Effector memory CD8-positive, alpha-beta T cell (primary cell): Measurements from ENCODE around the gene CACNB4.

Source experiments
- ATAC-seq: fragments of 150-1000 bp; cut with Tn5 transposase; replicated peaks from 2 replicates; pipeline ENCODE4 v1.10.0; 2021; ENCODE audit warnings: mild to moderate bottlenecking, moderate library complexity
- DNase-seq, 3 experiments: peaks; one replicate each; pipeline ENCODE4 v3.0.0; 2021
- H3K27ac Mint-ChIP-seq, 2 donors: one replicate each; pipeline ENCODE4 v1.8.0; 2022; ENCODE audit warnings: mild to moderate bottlenecking in 2 of 2, mixed read lengths in 2 of 2, moderate library complexity in 2 of 2
- H3K27me3 Mint-ChIP-seq, 2 donors: one replicate each; pipeline ENCODE4 v1.8.0; 2022; ENCODE audit warnings: mixed read lengths in 2 of 2
- H3K36me3 Mint-ChIP-seq: one replicate; pipeline ENCODE4 v1.8.0; 2022; ENCODE audit warnings: mild to moderate bottlenecking, moderate library complexity, mixed read lengths; ENCODE audit not compliant: insufficient read depth
- H3K4me1 Mint-ChIP-seq, 2 donors: one replicate each; pipeline ENCODE4 v1.8.0; 2022; ENCODE audit warnings: low read depth in 2 of 2, mixed read lengths in 2 of 2
- H3K4me3 Mint-ChIP-seq, 2 donors: one replicate each; pipeline ENCODE4 v1.8.0; 2022; ENCODE audit warnings: mild to moderate bottlenecking in 2 of 2, mixed read lengths in 2 of 2, moderate library complexity in 2 of 2
- H3K9me3 Mint-ChIP-seq, 2 donors: one replicate each; pipeline ENCODE4 v1.8.0; 2022; ENCODE audit warnings: mixed read lengths in 2 of 2

CACNB4 gene

DNA sequence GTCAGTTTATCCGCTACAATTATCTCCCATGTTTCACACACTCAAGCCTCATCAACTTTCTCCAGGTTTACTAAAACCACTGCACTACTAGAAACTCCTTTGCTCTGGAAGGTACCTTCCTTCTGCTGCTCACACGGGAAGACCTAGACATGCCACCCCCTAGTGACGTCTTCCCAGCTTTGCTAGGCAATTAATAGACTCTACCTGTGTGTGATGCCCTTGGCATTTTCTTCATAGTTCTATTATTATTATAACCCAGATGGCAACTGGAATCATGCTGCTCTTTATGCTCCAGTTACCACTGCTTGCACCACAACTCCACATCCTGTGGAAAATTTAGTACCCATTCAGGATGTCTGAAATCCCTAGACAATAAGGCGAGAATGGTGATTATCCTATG lies 42.4 kb downstream of the CACNB4 start:
- DNase-seq (no peak), ATAC-seq (no peak)
- no peak overlapping the region for H3K27ac Mint-ChIP-seq
- peaks cover 6 to 27% of the 10 kb centered on the region in 2 donors for H3K27me3 Mint-ChIP-seq
- H3K4me3 Mint-ChIP-seq, result no peak overlapping the region
- no peaks in the 10 kb centered on the region for H3K4me1 Mint-ChIP-seq
- H3K36me3 Mint-ChIP-seq, result no peaks in the 10 kb centered on the region
- H3K9me3 Mint-ChIP-seq, result no peaks in the 10 kb centered on the region

GRCh38 chr2:152055366-152056108 lies 43.3 kb downstream of the CACNB4 start:
- Mint-ChIP-seq H3K9me3 (no peaks in the 10 kb centered on the region), H3K27me3 (peaks cover 6 to 27% of the 10 kb centered on the region in 2 donors), H3K4me1 (no peaks in the 10 kb centered on the region), H3K27ac (no peak overlapping the region), H3K4me3 (no peak overlapping the region), H3K36me3 (no peaks in the 10 kb centered on the region)
- ATAC-seq (no peak), DNase-seq (no peak)

GRCh38 chr2:152054593-152054992 lies 44.3 kb downstream of the CACNB4 start:
- no peaks in the 10 kb centered on the region for H3K36me3 Mint-ChIP-seq
- peaks cover 7 to 30% of the 10 kb centered on the region in 2 donors for H3K27me3 Mint-ChIP-seq

DNA sequence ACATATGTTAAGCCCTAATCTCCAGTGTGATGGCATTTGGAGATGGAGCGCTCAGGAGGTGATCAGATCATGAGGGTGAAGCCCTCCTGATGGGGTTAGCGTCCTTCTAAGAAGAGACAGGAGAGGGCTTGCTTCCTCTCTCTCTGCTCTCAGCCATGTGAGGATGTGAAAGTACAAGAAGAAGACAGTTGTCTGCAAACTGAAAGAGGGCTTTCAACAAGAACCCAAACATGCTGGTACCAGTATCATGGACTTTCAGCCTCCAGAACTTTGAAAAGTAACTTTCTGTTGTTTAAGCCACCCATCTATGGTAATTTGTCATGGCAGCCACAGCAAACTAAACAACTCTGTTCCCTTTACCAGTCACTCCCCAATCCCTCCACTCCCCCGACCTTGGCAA lies 47.4 kb downstream of the CACNB4 start:
- H3K27ac Mint-ChIP-seq, result no peak overlapping the region
- no peak for ATAC-seq
- H3K4me1 Mint-ChIP-seq, result no peaks in the 10 kb centered on the region

More at GRCh38 chr2:152054593-152054992, 44.3 kb downstream of the CACNB4 start:
- DNase-seq (no peak), ATAC-seq (no peak)
- no peak overlapping the region for H3K27ac Mint-ChIP-seq
- no peaks in the 10 kb centered on the region for H3K4me1 Mint-ChIP-seq
- no peak overlapping the region for H3K4me3 Mint-ChIP-seq
- no peaks in the 10 kb centered on the region for H3K9me3 Mint-ChIP-seq

GRCh38 chr2:152050915-152051314 lies 47.9 kb downstream of the CACNB4 start:
- DNase-seq (no peak), ATAC-seq (no peak)
- H3K36me3 Mint-ChIP-seq, result no peaks in the 10 kb centered on the region
- no peaks in the 10 kb centered on the region for H3K4me1 Mint-ChIP-seq
- no peaks in the 10 kb centered on the region for H3K9me3 Mint-ChIP-seq
- H3K4me3 Mint-ChIP-seq, result no peak overlapping the region
- no peak overlapping the region for H3K27ac Mint-ChIP-seq
- peaks cover 7 to 11% of the 10 kb centered on the region in 2 donors for H3K27me3 Mint-ChIP-seq

More for the DNA sequence above, 47.4 kb downstream of the CACNB4 start:
- H3K4me3 Mint-ChIP-seq, result no peak overlapping the region
- H3K27me3 Mint-ChIP-seq, result peaks cover 10 to 16% of the 10 kb centered on the region in 2 donors
- no peaks in the 10 kb centered on the region for H3K36me3 Mint-ChIP-seq
- no peaks in the 10 kb centered on the region for H3K9me3 Mint-ChIP-seq
- no peak for DNase-seq

GRCh38 chr2:152050341-152050740 lies 48.5 kb downstream of the CACNB4 start:
- no peaks in the 10 kb centered on the region for H3K9me3 Mint-ChIP-seq
- H3K27me3 Mint-ChIP-seq, result peaks cover 7 to 9% of the 10 kb centered on the region in 2 donors
- ATAC-seq (no peak), DNase-seq (no peak)
- H3K4me1 Mint-ChIP-seq, result no peaks in the 10 kb centered on the region
- H3K36me3 Mint-ChIP-seq, result no peaks in the 10 kb centered on the region
- no peak overlapping the region for H3K4me3 Mint-ChIP-seq
- no peak overlapping the region for H3K27ac Mint-ChIP-seq

DNA sequence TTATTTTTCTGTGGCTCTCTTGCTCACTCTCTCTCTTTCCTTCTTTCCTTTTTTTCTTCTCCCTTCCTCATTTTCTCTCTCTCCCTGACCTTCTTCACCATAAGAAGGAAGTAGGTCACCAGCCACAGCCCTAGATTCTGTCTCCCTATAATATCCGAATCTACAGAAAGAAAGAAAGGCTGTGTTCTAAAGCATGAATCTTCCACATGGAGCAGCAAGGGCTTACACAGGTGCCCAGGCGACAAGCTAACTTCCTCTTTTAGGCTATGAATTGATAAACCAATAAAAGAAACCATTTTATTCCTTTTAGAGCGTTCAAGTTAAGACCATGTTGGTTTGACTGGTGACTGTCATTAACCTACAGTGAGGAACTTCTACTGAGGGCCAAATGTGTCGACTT lies 49.3 kb downstream of the CACNB4 start:
- peaks cover 7 to 9% of the 10 kb centered on the region in 2 donors for H3K27me3 Mint-ChIP-seq
- H3K4me1 Mint-ChIP-seq, result no peaks in the 10 kb centered on the region
- H3K27ac Mint-ChIP-seq, result no peak overlapping the region
- no peak for DNase-seq
- no peaks in the 10 kb centered on the region for H3K9me3 Mint-ChIP-seq
- no peak overlapping the region for H3K4me3 Mint-ChIP-seq
- H3K36me3 Mint-ChIP-seq, result no peaks in the 10 kb centered on the region
- no peak for ATAC-seq

GRCh38 chr2:152047824-152048471 lies 50.9 kb downstream of the CACNB4 start:
- Mint-ChIP-seq H3K4me3 (no peak overlapping the region), H3K36me3 (no peaks in the 10 kb centered on the region), H3K27ac (no peak overlapping the region), H3K27me3 (peaks cover 7 to 9% of the 10 kb centered on the region in 2 donors), H3K9me3 (no peaks in the 10 kb centered on the region), H3K4me1 (no peaks in the 10 kb centered on the region)
- DNase-seq (no peak), ATAC-seq (no peak)

GRCh38 chr2:152046940-152047339 lies 51.9 kb downstream of the CACNB4 start:
- ATAC-seq (no peak), DNase-seq (no peak)
- no peak overlapping the region for H3K4me3 Mint-ChIP-seq
- no peak overlapping the region for H3K27ac Mint-ChIP-seq
- no peaks in the 10 kb centered on the region for H3K9me3 Mint-ChIP-seq
- no peaks in the 10 kb centered on the region for H3K4me1 Mint-ChIP-seq
- H3K36me3 Mint-ChIP-seq, result no peaks in the 10 kb centered on the region
- peaks cover 7 to 9% of the 10 kb centered on the region in 2 donors for H3K27me3 Mint-ChIP-seq

DNA sequence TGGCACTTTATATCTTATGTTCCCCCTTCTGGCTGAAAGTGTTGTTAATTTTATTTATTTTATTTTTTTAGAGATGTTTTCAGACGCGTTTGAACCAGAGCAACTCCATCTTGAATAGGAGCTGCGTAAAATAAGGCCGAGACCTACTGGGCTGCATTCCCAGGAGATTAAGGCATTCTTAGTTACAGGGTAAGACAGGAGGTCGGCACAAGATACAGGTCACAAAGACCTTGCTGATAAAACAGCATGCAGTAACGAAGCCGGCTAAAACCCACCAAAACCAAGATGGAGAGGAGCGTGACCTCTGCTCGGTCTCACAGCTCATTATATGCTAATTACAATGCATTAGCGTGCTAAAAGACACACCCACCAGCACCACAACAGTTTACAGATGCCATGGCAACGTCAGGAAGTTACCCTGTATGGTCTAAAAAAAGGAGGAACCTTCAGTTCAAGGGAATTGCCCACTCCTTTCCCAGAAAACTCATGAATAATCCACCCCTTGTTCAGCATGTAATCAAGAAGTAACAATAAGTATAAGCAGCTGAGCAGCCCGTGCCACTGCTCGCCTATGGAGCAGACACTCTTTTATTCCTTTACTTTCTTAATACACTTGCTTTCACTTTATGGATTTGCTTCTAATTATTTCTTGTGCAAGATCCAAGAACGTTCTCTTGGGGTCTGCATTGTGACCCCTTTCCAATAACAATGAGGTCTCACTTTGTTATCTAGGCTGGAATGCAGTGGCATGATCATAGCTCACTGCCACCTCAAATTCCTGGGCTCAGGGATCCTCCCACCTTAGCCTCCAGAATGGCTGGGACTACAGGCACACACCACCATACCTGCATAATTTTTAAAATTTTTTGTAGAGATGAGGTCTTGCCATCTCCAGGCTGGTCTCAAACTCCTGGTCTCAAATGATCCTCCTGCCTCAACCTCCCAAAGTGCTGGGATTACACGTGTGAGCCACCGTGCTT lies 55.9 kb downstream of the CACNB4 start:
- H3K27ac Mint-ChIP-seq, result no peak overlapping the region
- H3K36me3 Mint-ChIP-seq, result no peaks in the 10 kb centered on the region
- no peaks in the 10 kb centered on the region for H3K4me1 Mint-ChIP-seq
- DNase-seq, result no peak
- no peaks in the 10 kb centered on the region for H3K27me3 Mint-ChIP-seq
- no peak for ATAC-seq
- H3K9me3 Mint-ChIP-seq, result no peaks in the 10 kb centered on the region
- no peak overlapping the region for H3K4me3 Mint-ChIP-seq

GRCh38 chr2:152038441-152038958 lies 60.3 kb downstream of the CACNB4 start:
- H3K9me3 Mint-ChIP-seq, result no peaks in the 10 kb centered on the region
- ATAC-seq (no peak), DNase-seq (no peak)
- H3K27me3 Mint-ChIP-seq, result peaks cover 10 to 11% of the 10 kb centered on the region in 2 donors
- no peak overlapping the region for H3K27ac Mint-ChIP-seq
- H3K4me3 Mint-ChIP-seq, result no peak overlapping the region
- no peaks in the 10 kb centered on the region for H3K4me1 Mint-ChIP-seq
- no peaks in the 10 kb centered on the region for H3K36me3 Mint-ChIP-seq

- H3K27me3 Mint-ChIP-seq, result peaks cover 10 to 11% of the 10 kb centered on the region in 2 donors
- ATAC-seq (no peak), DNase-seq (no peak)
- H3K4me1 Mint-ChIP-seq, result no peaks in the 10 kb centered on the region
- H3K4me3 Mint-ChIP-seq, result no peak overlapping the region
- H3K36me3 Mint-ChIP-seq, result no peaks in the 10 kb centered on the region
- H3K27ac Mint-ChIP-seq, result no peak overlapping the region
- H3K9me3 Mint-ChIP-seq, result no peaks in the 10 kb centered on the region
Observed at GRCh38 chr2:152037743-152038435, 61.0 kb downstream of the CACNB4 start.
